ENCODE results near the gene KLK3. TPM values are rescaled to one million over a fixed set of nuclear protein-coding genes. Genes with fewer than 3 reads are reported as not detected.

KLK3 gene
- total RNA-seq, 2 donors from 2014 or later, result not detected

- Histone ChIP-seq H3K9ac (ENCODE audit: extremely low read depth, low read length, poor library complexity, severe bottlenecking) (no peak overlapping the region), H3K27me3 (ENCODE audit: control insufficient read depth, insufficient read depth, low read length, poor library complexity, severe bottlenecking) (peaks cover 52% of the 10 kb centered on the region), H3K4me3 (ENCODE audit: low read length) (no peak overlapping the region), H3K9me3 (ENCODE audit: control insufficient read depth, low read length) (no peaks in the 10 kb centered on the region), H3K27ac (ENCODE audit: low read depth, low read length) (no peak overlapping the region), H3K36me3 (ENCODE audit: control insufficient read depth, insufficient read depth, low read length) (no peaks in the 10 kb centered on the region), H3K4me1 (ENCODE audit: control insufficient read depth, insufficient read depth, low read length) (no peaks in the 10 kb centered on the region)
- WGBS, 2 experiments (ENCODE audit: insufficient coverage in 1 of 2, insufficient read length in 1 of 2), result 87% methylated on average over 8 of the region's 8 CpGs; no CpG with 5 or more reads in 1 of the 2 experiments
- no peak for DNase-seq
- Mint-ChIP-seq H3K4me3 (no peak overlapping the region), H3K27ac (no peak overlapping the region), H3K9me3 (no peaks in the 10 kb centered on the region), H3K4me1 (peaks cover 20% of the 10 kb centered on the region), H3K27me3 (ENCODE audit: insufficient read depth) (peaks cover 86% of the 10 kb centered on the region), H3K36me3 (ENCODE audit: low read depth) (no peaks in the 10 kb centered on the region)
- TF ChIP-seq, protein P1, sequence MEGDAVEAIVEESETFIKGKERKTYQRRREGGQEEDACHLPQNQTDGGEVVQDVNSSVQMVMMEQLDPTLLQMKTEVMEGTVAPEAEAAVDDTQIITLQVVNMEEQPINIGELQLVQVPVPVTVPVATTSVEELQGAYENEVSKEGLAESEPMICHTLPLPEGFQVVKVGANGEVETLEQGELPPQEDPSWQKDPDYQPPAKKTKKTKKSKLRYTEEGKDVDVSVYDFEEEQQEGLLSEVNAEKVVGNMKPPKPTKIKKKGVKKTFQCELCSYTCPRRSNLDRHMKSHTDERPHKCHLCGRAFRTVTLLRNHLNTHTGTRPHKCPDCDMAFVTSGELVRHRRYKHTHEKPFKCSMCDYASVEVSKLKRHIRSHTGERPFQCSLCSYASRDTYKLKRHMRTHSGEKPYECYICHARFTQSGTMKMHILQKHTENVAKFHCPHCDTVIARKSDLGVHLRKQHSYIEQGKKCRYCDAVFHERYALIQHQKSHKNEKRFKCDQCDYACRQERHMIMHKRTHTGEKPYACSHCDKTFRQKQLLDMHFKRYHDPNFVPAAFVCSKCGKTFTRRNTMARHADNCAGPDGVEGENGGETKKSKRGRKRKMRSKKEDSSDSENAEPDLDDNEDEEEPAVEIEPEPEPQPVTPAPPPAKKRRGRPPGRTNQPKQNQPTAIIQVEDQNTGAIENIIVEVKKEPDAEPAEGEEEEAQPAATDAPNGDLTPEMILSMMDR (conservative IDR thresholded peaks at IDR 0.05), result no peak
Measured at GRCh38 chr19:50821622-50822021, 33.1 kb upstream of the KLK3 start.

DNA sequence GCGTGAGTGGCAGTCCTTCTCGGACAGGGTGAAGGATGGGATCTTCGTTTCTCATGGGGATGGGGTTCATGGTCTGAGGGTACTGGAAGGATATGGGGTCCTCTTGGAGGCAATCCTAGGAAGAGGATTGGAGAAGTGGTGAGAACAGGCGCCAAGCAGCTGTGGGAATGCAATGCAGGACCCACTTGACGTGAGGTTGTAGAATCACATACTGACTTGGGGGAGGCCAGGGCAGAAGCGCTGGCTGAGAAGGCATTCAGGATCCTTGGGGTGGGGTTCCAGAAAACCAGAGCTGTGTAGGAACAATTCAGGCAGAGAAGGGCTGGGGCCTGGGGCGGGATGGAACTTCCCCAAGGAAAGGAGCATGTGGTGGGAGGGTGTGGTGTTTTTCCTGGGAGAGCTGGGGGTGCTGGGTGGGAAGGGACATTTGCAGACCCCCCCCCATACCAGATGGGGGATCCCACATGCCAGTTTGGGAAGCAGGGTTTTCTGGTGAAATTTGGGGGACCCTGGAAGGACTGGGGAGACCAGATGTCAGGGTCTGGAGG is 32.0 kb upstream of the KLK3 start:
- Histone ChIP-seq H3K27ac (ENCODE audit: low read depth, low read length) (no peak overlapping the region), H3K4me1 (ENCODE audit: control insufficient read depth, insufficient read depth, low read length) (no peaks in the 10 kb centered on the region), H3K9ac (ENCODE audit: extremely low read depth, low read length, poor library complexity, severe bottlenecking) (no peak overlapping the region), H3K27me3 (ENCODE audit: control insufficient read depth, insufficient read depth, low read length, poor library complexity, severe bottlenecking) (peaks cover 44% of the 10 kb centered on the region), H3K9me3 (ENCODE audit: control insufficient read depth, low read length) (no peaks in the 10 kb centered on the region), H3K36me3 (ENCODE audit: control insufficient read depth, insufficient read depth, low read length) (no peaks in the 10 kb centered on the region), H3K4me3 (ENCODE audit: low read length) (no peak overlapping the region)
- no peak for DNase-seq
- 71 to 75% methylated on average over 5 to 7 of the region's 7 CpGs for WGBS, 2 experiments (ENCODE audit: insufficient coverage in 1 of 2, insufficient read length in 1 of 2)
- H3K4me1 Mint-ChIP-seq, result peaks cover 20% of the 10 kb centered on the region
- TF ChIP-seq, protein P1 (conservative IDR thresholded peaks at IDR 0.05), result no peak
- no peaks in the 10 kb centered on the region for H3K9me3 Mint-ChIP-seq
- peaks cover 83% of the 10 kb centered on the region for H3K27me3 Mint-ChIP-seq (ENCODE audit: insufficient read depth)
- no peaks in the 10 kb centered on the region for H3K36me3 Mint-ChIP-seq (ENCODE audit: low read depth)
- H3K4me3 Mint-ChIP-seq, result no peak overlapping the region
- H3K27ac Mint-ChIP-seq, result no peak overlapping the region

DNA sequence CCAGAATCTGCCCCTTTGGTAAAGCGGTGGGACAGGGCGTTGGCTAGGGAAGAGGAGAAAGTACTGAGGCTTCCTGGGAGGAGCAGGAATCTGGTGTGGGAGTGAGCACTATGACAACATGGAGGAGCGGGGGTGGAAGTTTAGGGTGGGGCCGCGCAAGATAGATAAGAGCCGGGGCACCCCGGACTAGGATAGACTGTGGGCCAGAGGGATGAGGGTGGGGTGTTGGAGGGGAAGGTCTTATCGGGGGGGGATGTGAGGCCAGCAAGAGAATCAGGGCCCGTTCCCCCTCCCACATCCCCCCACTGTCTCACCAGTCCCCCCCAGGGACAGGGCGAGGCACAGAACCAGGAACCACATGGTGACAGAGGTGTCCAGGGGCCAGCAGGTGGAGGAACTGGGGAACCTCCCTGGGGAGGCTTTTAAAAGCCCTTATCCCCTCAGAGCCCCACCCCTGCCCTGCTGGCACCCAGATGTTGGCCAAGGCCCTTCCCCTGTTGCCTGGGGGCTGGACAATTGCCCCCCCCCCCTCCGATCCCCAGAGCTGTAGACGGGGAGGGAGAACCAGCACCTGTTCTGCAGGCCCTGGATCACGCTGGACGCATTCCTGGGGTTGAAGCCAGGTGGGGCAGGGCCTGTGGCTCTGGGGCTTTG is 31.2 kb upstream of the KLK3 start, which contains the start of gene KLK1:
Gene KLK1 (minus strand): TSS at position 399 of the 654 bp plus-strand sequence. CDS start 39 bp downstream, at position 360.
- H3K4me3 ChIP-seq (ENCODE audit: low read length), result no peak within 1 kb of the TSS
- 46 to 84% methylated on average over 4 to 10 of the region's 14 CpGs for WGBS, 2 experiments (ENCODE audit: insufficient coverage in 1 of 2, insufficient read length in 1 of 2)
- no peaks in the 10 kb centered on the region for H3K36me3 ChIP-seq (ENCODE audit: control insufficient read depth, insufficient read depth, low read length)
- H3K9me3 ChIP-seq (ENCODE audit: control insufficient read depth, low read length), result no peaks in the 10 kb centered on the region
- no peak for DNase-seq
- TF ChIP-seq, protein P1 (conservative IDR thresholded peaks at IDR 0.05), result no peak
- Mint-ChIP-seq H3K27me3 (ENCODE audit: insufficient read depth) (peaks cover 81% of the 10 kb centered on the region), H3K27ac (no peak within 1 kb of the TSS), H3K9me3 (no peaks in the 10 kb centered on the region), H3K4me3 (no peak within 1 kb of the TSS), H3K36me3 (ENCODE audit: low read depth) (no peaks in the 10 kb centered on the region), H3K4me1 (peaks cover 20% of the 10 kb centered on the region)
- H3K27me3 ChIP-seq (ENCODE audit: control insufficient read depth, insufficient read depth, low read length, poor library complexity, severe bottlenecking), result peaks cover 41% of the 10 kb centered on the region
- no peak within 1 kb of the TSS for H3K9ac ChIP-seq (ENCODE audit: extremely low read depth, low read length, poor library complexity, severe bottlenecking)
- no peaks in the 10 kb centered on the region for H3K4me1 ChIP-seq (ENCODE audit: control insufficient read depth, insufficient read depth, low read length)
- no peak within 1 kb of the TSS for H3K27ac ChIP-seq (ENCODE audit: low read depth, low read length)

Data from endodermal cell (in vitro differentiated cells).